ENCODE data around the gene MAP7.

The MAP7 gene

DNA sequence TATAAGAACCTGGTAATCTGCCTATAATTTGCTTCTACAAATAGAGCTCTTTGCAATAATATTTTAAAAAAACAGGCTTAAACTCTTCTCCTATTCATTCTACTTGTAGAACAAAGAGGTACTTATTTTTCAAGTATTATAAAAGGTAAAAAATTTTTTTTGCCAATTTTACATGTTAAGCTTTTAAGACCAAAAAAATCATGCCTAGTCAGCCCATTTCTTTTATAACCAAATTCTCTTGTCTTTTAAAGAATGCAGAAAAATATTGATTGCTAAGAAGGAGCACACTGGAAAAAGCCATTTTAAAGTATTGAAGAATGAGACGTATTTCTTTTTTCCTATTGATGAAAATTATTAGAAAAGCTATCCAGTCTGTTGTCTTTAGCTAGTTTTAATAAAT lies 206.5 kb downstream of the MAP7 start:
- TF ChIP-seq, protein P1, sequence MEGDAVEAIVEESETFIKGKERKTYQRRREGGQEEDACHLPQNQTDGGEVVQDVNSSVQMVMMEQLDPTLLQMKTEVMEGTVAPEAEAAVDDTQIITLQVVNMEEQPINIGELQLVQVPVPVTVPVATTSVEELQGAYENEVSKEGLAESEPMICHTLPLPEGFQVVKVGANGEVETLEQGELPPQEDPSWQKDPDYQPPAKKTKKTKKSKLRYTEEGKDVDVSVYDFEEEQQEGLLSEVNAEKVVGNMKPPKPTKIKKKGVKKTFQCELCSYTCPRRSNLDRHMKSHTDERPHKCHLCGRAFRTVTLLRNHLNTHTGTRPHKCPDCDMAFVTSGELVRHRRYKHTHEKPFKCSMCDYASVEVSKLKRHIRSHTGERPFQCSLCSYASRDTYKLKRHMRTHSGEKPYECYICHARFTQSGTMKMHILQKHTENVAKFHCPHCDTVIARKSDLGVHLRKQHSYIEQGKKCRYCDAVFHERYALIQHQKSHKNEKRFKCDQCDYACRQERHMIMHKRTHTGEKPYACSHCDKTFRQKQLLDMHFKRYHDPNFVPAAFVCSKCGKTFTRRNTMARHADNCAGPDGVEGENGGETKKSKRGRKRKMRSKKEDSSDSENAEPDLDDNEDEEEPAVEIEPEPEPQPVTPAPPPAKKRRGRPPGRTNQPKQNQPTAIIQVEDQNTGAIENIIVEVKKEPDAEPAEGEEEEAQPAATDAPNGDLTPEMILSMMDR (IDR thresholded peaks at IDR 0.05; ENCODE audit: extremely low read depth, insufficient read depth, missing control alignments) = no peak
- in situ Hi-C loops (cut with MboI; ENCODE audit: low pct_unique_long_range_greater_than_20kb, low sequenced_read_pairs, unreplicated experiment) = no loop called here
- no peak for DNase-seq (ENCODE audit: low spot score)

DNA sequence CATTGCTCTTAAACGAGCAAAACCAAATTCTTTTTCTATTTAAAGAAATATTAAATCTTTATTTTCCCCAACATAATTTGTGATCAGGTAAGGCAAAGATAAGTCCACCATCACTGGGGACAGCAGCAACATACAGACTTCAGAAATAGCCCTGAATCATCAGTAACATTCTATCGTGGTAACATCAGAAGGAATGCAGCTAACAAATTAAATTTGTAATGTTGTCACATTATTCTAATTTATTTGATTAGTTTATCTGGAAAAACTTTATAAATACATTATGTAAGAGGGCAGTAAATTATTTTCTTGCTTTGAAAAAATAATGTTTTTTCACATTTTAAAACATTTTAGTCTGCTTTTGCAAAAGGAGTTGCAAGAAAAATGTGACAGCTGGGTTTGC lies 206.9 kb downstream of the MAP7 start:
- no peak for DNase-seq (ENCODE audit: low spot score)
- in situ Hi-C loops (cut with MboI; ENCODE audit: low pct_unique_long_range_greater_than_20kb, low sequenced_read_pairs, unreplicated experiment) = no loop called here

DNA sequence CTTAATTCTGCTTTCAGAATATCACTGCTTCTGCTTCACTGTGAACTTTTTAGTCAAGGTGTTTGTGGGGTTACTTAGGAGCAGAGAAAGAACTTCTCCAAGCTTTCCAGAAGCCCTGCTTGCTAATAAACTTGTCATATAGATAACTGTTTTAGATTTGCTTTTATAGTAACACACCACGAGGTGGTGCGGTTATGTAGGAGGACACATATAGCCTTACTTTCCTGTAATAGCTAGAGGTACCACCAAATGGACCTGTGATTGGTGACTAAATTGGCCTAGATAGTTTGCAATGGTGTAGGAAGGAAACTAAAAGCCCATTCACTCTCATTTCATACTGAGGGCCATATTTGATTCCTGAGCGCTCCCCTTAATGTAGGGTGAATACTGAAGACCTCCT lies 208.3 kb downstream of the MAP7 start:
- in situ Hi-C loops (cut with MboI; ENCODE audit: low pct_unique_long_range_greater_than_20kb, low sequenced_read_pairs, unreplicated experiment) = no loop called here
- TF ChIP-seq, protein P1 (IDR thresholded peaks at IDR 0.05; ENCODE audit: extremely low read depth, insufficient read depth, missing control alignments) = no peak
- DNase-seq (ENCODE audit: low spot score) = no peak

More for the DNA sequence above, 206.9 kb downstream of the MAP7 start:
- TF ChIP-seq, protein P1 (IDR thresholded peaks at IDR 0.05; ENCODE audit: extremely low read depth, insufficient read depth, missing control alignments) = no peak

DNA sequence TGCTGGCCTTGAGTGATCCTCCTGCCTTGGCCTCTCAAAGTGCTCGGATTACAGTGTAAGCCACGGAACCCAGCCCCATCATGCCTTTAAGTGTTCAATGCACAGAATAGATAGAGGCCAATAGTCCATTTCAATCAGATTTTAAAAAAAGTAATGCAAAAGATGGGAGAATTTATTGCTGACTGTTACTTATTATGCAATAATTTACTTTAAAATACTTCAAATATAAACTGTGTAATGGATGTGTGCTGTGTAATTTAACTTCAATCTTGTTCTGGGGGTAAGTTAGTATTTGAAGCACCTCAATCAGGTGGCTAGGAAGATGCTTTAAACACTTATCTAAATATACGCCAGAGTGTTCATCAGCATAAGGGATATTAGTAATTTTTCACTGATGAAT lies 208.9 kb downstream of the MAP7 start:
- in situ Hi-C loops (cut with MboI; ENCODE audit: low pct_unique_long_range_greater_than_20kb, low sequenced_read_pairs, unreplicated experiment) = no loop called here
- TF ChIP-seq, protein P1 (IDR thresholded peaks at IDR 0.05; ENCODE audit: extremely low read depth, insufficient read depth, missing control alignments) = no peak
- DNase-seq (ENCODE audit: low spot score) = no peak

DNA sequence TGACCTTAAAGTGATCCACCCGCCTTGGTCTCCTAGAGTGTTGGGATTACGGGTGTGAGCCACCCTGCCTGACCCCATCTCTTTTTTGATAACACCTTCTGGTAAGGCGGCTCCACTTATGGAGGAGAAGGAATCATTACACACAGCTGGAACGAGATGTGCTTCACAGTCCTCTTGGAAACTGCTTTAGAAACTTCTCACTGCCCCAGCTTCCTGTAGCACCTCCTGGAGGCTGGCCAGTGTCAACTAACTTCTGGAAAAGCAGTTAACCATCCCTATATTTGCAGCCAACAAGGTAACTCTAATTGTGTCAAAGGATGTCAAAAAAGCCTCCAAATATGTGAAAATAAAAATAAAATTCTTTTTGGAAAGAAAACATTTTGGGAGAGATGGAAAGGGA lies 211.7 kb downstream of the MAP7 start:
- in situ Hi-C loops (cut with MboI; ENCODE audit: low pct_unique_long_range_greater_than_20kb, low sequenced_read_pairs, unreplicated experiment) = no loop called here
- DNase-seq (ENCODE audit: low spot score) = no peak
- TF ChIP-seq, protein P1 (IDR thresholded peaks at IDR 0.05; ENCODE audit: extremely low read depth, insufficient read depth, missing control alignments) = no peak

DNA sequence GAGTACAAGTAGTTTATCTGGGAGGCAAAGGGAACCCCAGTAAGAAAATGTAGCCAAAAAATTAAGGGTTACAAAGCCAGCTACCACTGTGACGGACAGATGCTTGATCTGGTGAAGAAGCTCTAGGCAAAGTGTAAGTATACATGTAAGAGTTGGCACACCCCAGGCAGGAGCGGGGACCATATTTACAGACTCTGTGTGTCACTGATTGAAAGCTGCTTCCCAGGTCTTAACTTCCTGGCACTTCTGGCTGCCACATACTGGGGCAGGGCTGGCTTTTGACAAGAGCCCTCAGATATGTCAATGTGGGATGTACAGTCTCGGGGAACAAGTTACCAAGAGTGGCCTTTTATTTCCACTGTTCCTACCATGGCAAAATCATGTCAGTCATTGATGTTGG lies 212.6 kb downstream of the MAP7 start:
- TF ChIP-seq, protein P1 (IDR thresholded peaks at IDR 0.05; ENCODE audit: extremely low read depth, insufficient read depth, missing control alignments) = no peak
- no peak for DNase-seq (ENCODE audit: low spot score)
- in situ Hi-C loops (cut with MboI; ENCODE audit: low pct_unique_long_range_greater_than_20kb, low sequenced_read_pairs, unreplicated experiment) = no loop called here

DNA sequence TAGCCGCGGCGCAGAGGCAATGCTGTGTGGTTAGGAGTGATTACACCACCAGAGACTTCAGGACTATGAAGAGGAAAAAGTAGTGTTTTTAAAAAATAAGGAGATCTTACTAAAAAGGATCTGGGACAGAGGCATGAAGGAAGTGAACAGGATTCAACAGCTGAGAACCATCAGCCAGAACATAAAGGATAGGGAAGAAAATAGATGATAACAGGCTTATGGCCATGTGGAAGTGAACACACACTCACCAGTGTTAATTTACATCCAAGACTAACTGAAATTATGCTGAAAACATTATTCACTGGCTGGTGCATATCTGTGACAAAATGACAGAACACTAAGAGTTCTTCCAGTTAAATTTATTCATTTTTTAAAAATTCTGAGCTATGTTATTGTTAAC lies 213.1 kb downstream of the MAP7 start:
- TF ChIP-seq, protein P1 (IDR thresholded peaks at IDR 0.05; ENCODE audit: extremely low read depth, insufficient read depth, missing control alignments) = no peak
- in situ Hi-C loops (cut with MboI; ENCODE audit: low pct_unique_long_range_greater_than_20kb, low sequenced_read_pairs, unreplicated experiment) = no loop called here

More for the DNA sequence above, 213.1 kb downstream of the MAP7 start:
- DNase-seq (ENCODE audit: low spot score) = no peak

Data from GM13977 (cell line).